AG09319 (cell line): Measurements from ENCODE around the gene IL19.
"Not testable (repeated sequence)": the region's sequence is repeated elsewhere in the genome, so short reads cannot be mapped to it uniquely, and the experiment has no call there.

Source experiments
- DNase-seq: peaks from one replicate; pipeline ENCODE4 v3.0.0-alpha.2; 2010; ENCODE audit warnings: low read depth; ENCODE audit errors: extremely low read depth
- CTCF ChIP-seq: IDR thresholded peaks from 2 replicates; pipeline ENCODE4 v1.5.1; 2011; ENCODE audit warnings: low read depth, mild to moderate bottlenecking, inconsistent platforms, low read length, moderate library complexity

IL19 gene

GRCh38 chr1:206754011-206754410 is 16.6 kb upstream of the IL19 start:
- no peak for TF ChIP-seq CTCF
- no peak for DNase-seq

GRCh38 chr1:206757524-206758266 is 12.9 kb upstream of the IL19 start:
- TF ChIP-seq CTCF: no peak
- DNase-seq: no peak

GRCh38 chr1:206760590-206760989 is 10.0 kb upstream of the IL19 start:
- no peak for TF ChIP-seq CTCF
- DNase-seq: no peak

- no peak for DNase-seq
- TF ChIP-seq CTCF: peak; percentile 17
Measured at GRCh38 chr1:206761159-206761768, 9.3 kb upstream of the IL19 start.

GRCh38 chr1:206762741-206763364 is 7.7 kb upstream of the IL19 start:
- not testable (repeated sequence) for DNase-seq

- not testable (repeated sequence) for DNase-seq
Measured at GRCh38 chr1:206765771-206766170, 4.8 kb upstream of the IL19 start.

- DNase-seq: peak; percentile 19
- no peak for TF ChIP-seq CTCF
Measured at GRCh38 chr1:206766251-206766856, 4.2 kb upstream of the IL19 start.

- no peak for DNase-seq
- TF ChIP-seq CTCF: no peak
Measured at GRCh38 chr1:206768472-206769303, 1.9 kb upstream of the IL19 start.
